ENCODE data around the gene RAB3IP. TPM values are rescaled to one million over a fixed set of nuclear protein-coding genes. Genes with fewer than 3 reads are reported as not detected.

Gene RAB3IP
- total RNA-seq, 1 donor from 2014 or later = 28.5 TPM

DNA sequence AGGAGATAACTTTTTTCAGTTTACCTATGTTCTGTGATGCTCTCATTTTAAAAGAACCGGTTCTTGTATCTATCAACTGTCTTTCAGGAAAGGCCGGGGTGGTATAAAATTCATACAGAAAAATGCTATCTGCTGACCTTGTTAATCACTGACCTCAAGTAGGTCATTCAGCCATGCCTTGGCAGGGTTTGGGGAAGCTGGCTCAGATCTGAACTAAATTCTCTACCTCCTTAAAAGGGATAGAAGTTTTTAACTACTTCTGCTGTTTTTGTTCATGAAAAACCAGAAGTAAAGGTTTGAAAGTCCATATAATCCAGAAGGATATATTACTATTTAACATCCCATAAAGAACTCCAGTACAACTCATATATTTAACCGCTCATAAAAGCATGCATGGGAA lies 96.4 kb downstream of the RAB3IP start:
- Mint-ChIP-seq H3K27me3 (ENCODE audit: low read depth) (peaks cover 5% of the 10 kb centered on the region), H3K27ac (peak overlapping the region; percentile 73), H3K4me1 (peaks cover 16% of the 10 kb centered on the region), H3K9me3 (no peaks in the 10 kb centered on the region), H3K36me3 (no peaks in the 10 kb centered on the region), H3K4me3 (no peak overlapping the region)
- TF ChIP-seq, protein P1, sequence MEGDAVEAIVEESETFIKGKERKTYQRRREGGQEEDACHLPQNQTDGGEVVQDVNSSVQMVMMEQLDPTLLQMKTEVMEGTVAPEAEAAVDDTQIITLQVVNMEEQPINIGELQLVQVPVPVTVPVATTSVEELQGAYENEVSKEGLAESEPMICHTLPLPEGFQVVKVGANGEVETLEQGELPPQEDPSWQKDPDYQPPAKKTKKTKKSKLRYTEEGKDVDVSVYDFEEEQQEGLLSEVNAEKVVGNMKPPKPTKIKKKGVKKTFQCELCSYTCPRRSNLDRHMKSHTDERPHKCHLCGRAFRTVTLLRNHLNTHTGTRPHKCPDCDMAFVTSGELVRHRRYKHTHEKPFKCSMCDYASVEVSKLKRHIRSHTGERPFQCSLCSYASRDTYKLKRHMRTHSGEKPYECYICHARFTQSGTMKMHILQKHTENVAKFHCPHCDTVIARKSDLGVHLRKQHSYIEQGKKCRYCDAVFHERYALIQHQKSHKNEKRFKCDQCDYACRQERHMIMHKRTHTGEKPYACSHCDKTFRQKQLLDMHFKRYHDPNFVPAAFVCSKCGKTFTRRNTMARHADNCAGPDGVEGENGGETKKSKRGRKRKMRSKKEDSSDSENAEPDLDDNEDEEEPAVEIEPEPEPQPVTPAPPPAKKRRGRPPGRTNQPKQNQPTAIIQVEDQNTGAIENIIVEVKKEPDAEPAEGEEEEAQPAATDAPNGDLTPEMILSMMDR (IDR thresholded peaks at IDR 0.05; ENCODE audit: unreplicated experiment) = no peak
- no peak for DNase-seq (ENCODE audit: low spot score in 2 of 2, unreplicated experiment in 2 of 2)

DNA sequence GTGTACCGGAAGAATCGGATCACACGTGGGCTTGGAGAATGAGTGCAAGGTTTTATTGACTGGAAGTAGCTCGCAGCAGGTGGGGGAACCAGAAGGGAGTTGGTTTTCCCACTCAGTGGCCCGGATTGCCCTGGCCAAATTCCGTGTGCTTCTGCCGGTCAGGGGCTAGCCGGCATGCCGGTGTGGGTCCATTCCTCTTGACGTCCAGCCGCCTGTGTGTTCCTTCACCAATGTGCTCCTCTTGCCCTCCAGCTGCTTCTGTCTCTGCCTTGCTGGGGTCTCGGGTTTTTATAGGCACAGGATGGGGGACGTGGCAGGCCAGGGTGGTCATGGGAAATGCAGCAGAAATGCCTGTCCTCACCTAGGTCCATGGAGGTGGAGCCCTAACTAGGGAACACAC lies 97.4 kb downstream of the RAB3IP start:
- H3K9me3 Mint-ChIP-seq = no peaks in the 10 kb centered on the region
- H3K4me1 Mint-ChIP-seq = peaks cover 19% of the 10 kb centered on the region
- H3K36me3 Mint-ChIP-seq = no peaks in the 10 kb centered on the region
- TF ChIP-seq, protein P1 (IDR thresholded peaks at IDR 0.05; ENCODE audit: unreplicated experiment) = no peak
- H3K27me3 Mint-ChIP-seq (ENCODE audit: low read depth) = peaks cover 7% of the 10 kb centered on the region
- H3K4me3 Mint-ChIP-seq = no peak overlapping the region
- DNase-seq (ENCODE audit: low spot score in 2 of 2, unreplicated experiment in 2 of 2) = no peak
- no peak overlapping the region for H3K27ac Mint-ChIP-seq

DNA sequence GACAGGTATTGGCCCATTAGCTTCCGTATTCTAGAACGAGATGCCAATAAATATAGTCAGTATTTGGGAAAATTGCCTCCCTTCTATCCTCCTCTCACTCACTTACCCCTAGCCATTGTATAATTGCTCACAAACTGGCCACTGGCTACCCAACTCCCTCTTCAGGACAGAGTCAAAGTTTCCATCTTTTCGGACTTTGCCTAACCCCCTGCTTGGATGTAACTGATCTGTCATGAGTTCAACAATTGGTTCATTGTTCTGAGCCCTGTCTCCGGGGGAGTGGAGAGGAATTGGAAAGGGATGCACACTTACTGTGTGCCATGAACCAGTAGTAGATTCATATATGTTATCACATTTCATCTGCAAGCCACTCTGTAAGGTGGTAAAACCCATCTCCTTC lies 98.5 kb downstream of the RAB3IP start:
- Mint-ChIP-seq H3K9me3 (no peaks in the 10 kb centered on the region), H3K27me3 (ENCODE audit: low read depth) (peaks cover 7% of the 10 kb centered on the region)

DNA sequence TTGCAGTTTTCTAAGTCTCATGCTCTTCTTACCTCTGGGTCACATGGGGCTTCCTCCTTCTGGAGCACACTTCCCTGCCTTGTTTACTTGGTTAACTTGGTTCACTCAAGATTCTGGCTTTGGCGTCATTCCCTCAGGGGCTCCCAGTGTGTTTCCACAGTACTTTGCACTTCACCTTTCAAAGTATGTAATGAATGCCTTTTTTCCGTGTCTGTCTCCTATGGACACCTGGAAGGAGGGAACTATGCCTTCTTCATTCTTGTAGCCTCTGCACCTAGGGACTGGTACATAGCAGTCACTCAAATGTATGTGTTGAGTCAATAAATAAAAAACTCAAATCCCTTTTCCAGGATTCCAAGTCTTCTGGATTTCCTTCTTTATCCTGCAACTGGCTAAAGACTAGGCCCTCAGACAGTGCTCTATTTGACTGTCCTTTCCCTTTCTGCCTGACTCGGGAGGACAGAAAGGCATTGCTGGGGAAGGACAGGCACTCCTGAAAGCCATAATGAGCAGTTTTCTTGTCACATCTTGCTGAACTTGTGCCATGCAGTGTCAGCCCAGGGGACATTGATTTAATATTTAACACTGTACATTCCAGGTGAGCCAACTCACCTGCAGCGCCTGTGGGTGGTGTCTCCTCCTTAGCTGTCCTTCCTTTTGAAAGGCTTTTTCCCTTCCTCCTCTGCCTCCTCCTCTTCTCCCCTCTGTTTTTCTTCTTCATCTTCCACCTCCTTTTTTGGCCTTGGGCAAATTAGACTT lies 99.2 kb downstream of the RAB3IP start:
- TF ChIP-seq, protein P1 (IDR thresholded peaks at IDR 0.05; ENCODE audit: unreplicated experiment) = no peak
- no peak for DNase-seq (ENCODE audit: low spot score in 2 of 2, unreplicated experiment in 2 of 2)
- H3K9me3 Mint-ChIP-seq = no peaks in the 10 kb centered on the region
- H3K27ac Mint-ChIP-seq = no peak overlapping the region
- H3K36me3 Mint-ChIP-seq = no peaks in the 10 kb centered on the region
- H3K4me3 Mint-ChIP-seq = no peak overlapping the region
- peaks cover 4% of the 10 kb centered on the region for H3K27me3 Mint-ChIP-seq (ENCODE audit: low read depth)
- peaks cover 17% of the 10 kb centered on the region for H3K4me1 Mint-ChIP-seq

More for the DNA sequence above, 98.5 kb downstream of the RAB3IP start:
- H3K4me3 Mint-ChIP-seq = no peak overlapping the region
- DNase-seq (ENCODE audit: low spot score in 2 of 2, unreplicated experiment in 2 of 2) = no peak
- H3K36me3 Mint-ChIP-seq = no peaks in the 10 kb centered on the region
- TF ChIP-seq, protein P1 (IDR thresholded peaks at IDR 0.05; ENCODE audit: unreplicated experiment) = no peak
- peaks cover 17% of the 10 kb centered on the region for H3K4me1 Mint-ChIP-seq
- H3K27ac Mint-ChIP-seq = no peak overlapping the region

DNA sequence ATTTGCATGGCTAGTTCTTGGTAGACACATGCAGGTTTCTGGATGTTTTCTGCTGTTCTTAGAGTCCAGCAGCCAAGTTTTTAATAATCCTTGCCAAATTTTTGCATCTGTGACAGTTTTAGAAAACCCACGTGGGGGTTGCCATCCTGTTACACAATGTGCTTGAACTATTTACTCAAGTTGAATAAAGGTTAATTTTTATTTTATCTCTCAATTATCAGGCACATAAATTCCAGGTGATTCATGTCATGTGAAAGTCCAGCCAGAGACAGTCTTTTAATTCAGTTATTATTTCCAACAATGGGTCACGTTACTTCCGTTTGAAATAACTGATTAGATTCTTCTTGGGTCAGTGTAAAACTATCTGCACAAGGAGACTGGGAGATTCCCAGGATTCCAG lies 102.1 kb downstream of the RAB3IP start:
- DNase-seq (ENCODE audit: low spot score in 2 of 2, unreplicated experiment in 2 of 2) = no peak
- TF ChIP-seq, protein P1 (IDR thresholded peaks at IDR 0.05; ENCODE audit: unreplicated experiment) = no peak
- no peak overlapping the region for H3K4me3 Mint-ChIP-seq
- H3K27ac Mint-ChIP-seq = no peak overlapping the region
- H3K4me1 Mint-ChIP-seq = peaks cover 8% of the 10 kb centered on the region
- no peaks in the 10 kb centered on the region for H3K36me3 Mint-ChIP-seq
- peaks cover 4% of the 10 kb centered on the region for H3K27me3 Mint-ChIP-seq (ENCODE audit: low read depth)
- no peaks in the 10 kb centered on the region for H3K9me3 Mint-ChIP-seq

Data from mesothelial cell of epicardium (in vitro differentiated cells).